Stimulated activated CD4-positive, alpha-beta T cell treated with anti-CD3 and anti-CD28 coated beads, Interleukin-4, amount 100 ng/mL, for 1 hour (primary cell): Measurements from ENCODE around the gene CDX2.
A peak's percentile ranks its signal among the peaks of the same experiment; 100 is the strongest.

ENCODE experiments used
- DNase-seq: peaks from one replicate; pipeline ENCODE4 v3.0.0-alpha.2; 2020

The CDX2 gene

DNA sequence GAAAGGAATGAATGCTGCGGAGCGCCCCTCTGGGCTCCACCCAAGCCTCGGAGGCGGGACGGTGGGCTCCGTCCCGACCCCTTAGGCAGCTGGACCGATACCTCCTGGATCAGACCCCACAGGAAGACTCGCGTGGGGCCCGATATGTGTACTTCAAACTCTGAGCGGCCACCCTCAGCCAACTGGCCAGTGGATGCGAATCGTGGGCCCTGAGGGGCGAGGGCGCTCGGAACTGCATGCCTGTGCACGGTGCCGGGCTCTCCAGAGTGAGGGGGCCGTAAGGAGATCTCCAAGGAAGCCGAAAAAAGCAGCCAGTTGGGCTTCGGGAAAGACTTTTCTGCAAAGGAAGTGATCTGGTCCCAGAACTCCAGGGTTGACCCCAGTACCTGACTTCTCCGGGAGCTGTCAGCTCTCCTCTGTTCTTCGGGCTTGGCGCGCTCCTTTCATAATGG lies 40.7 kb downstream of the CDX2 start:
- DNase-seq: no peak

DNA sequence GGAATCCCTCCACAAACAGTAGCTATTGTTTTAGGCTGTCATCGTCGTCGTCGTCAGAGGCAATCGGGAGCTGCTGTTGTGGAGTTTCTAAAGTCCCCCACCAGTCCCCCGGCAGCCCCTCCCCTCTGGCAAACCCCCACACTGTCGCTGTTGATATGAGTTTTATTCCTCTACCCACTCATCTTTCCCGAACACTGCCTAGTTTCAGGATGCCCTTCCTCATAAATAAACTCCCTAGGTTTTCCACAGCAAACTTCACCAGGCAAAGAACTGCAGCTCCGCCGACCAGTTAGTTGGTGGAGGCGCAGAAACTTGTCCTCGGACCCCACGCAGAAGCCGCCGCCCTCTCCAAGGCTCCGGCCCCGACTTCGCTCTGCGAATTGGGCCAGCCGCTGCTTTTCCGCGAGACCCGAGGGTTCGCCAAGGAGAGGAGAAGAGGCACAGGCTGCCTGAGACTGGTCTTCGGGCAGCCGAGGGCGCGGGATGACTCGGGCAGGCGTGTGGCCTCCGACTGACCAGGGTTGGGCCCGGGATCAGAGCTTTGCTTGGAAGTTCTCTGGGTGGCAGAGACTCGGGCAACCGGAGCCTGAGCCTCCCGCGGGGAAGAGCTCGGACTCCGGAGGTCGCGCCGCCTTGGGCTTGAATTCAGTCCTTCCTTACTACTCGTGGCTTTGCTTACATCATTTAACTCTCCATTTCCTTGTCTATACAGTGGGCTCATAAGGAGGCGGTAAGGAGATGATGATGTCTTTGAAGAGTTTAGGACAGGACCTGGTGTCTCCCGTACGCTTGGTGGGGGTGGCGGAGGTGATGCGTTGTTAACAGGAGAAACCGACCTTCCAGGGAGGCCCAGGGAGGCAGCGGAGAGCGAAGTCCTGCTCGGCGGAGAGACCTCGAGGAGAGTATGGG lies 41.4 kb downstream of the CDX2 start:
- no peak for DNase-seq

DNA sequence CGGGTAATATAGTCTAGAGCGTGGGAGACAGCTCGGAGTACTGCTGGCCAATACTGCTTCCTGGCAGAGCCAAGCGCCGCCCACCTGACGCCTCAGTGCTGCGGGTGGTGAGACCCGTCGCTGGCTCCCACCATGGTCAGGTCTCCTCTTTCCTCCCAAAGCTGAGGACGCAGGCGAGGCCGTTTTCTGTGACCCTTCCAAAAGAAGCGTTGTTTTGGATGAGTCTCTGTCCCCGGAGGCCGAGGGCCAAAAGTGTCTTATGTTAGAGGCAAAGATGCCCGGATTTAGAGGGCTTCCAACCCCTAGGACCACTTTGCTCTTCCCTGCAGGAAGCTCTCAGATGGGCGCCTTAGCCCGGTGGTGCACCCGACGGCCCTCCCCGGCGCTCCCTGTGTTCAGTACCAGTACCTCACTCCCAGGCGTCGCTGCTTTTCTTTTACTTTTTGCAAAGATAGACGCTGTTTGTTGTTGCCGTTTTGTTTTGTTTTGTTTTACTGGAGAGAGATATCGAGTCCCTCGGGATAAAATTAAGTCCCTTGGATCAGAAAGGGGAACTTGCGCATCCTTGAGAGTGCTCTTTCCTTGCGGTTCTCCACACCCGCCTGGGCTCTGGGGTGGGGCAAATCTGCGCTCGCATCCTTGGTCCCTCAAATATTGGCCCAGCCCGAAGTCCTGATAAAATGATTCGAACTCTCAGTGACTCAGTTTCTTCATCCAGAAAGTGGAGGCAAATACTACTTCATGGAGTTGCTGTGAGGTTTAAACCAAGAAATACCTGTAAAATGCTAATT lies 42.3 kb downstream of the CDX2 start:
- DNase-seq: no peak

DNA sequence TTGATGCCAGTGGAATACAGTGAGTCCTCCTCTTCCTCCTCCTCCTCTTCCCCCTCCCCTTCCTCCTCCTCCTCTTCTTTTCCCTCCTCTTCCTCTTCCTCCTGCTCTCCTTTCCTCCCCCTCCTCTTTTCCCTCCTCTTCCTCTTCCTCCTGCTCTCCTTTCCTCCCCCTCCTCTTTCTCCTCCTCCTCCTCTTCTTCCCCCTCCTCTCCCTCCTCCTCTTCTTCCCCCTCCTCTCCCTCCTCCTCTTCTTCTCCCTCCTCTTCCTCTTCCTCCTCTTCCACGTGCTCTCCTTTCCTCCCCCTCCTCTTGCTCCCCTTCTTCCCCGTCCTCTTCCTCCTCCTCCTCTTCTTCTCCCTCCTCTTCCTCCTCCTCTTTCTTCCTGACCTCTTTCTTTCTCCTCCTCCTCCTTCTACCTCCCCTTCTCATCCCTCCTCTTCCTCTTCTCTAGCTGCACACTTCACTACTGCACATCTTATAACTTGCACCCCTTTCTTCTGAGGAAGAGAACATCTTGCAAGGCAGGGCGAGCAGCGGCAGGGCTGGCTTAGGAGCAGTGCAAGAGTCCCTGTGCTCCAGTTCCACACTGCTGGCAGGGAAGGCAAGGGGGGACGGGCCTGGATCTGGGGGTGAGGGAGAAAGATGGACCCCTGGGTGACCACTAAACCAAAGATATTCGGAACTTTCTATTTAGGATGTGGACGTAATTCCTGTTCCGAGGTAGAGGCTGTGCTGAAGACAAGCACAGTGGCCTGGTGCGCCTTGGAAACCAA lies 43.7 kb downstream of the CDX2 start:
- DNase-seq: no peak

DNA sequence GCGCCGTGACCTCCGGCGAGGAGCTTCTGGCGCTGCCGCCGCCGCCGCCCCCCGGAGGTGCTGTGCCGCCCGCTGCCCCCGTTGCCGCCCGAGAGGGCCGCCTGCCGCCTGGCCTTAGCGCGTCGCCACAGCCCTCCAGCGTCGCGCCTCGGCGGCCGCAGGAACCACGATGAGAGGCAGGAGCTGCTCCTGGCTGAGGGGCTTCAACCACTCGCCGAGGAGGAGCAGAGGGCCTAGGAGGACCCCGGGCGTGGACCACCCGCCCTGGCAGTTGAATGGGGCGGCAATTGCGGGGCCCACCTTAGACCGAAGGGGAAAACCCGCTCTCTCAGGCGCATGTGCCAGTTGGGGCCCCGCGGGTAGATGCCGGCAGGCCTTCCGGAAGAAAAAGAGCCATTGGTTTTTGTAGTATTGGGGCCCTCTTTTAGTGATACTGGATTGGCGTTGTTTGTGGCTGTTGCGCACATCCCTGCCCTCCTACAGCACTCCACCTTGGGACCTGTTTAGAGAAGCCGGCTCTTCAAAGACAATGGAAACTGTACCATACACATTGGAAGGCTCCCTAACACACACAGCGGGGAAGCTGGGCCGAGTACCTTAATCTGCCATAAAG lies 44.5 kb downstream of the CDX2 start:
- no peak for DNase-seq

DNA sequence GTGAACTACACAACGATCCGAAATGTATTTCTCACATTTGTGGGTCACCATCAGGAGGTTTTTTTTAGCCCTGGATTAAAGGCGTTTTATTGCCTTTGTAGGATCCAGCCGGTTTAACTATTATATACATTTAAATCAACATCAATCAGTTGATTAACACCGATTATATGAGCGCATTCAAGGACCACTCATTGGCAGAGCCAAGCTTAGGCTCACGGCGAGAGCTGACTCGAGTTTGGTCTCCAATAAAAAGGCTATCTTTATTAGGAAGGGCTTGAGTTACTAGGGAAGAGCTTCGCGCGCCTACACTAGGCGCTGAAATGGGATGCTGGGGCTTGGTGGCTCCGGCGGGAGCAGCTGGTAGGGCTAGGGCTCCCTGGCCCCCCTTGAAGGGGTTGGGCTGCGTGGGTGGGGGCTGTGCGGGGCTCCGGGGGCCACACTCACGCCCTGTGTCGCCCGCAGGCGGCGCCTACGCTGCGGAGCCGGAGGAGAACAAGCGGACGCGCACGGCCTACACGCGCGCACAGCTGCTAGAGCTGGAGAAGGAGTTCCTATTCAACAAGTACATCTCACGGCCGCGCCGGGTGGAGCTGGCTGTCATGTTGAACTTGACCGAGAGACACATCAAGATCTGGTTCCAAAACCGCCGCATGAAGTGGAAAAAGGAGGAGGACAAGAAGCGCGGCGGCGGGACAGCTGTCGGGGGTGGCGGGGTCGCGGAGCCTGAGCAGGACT lies 45.2 kb downstream of the CDX2 start:
- DNase-seq: no peak

DNA sequence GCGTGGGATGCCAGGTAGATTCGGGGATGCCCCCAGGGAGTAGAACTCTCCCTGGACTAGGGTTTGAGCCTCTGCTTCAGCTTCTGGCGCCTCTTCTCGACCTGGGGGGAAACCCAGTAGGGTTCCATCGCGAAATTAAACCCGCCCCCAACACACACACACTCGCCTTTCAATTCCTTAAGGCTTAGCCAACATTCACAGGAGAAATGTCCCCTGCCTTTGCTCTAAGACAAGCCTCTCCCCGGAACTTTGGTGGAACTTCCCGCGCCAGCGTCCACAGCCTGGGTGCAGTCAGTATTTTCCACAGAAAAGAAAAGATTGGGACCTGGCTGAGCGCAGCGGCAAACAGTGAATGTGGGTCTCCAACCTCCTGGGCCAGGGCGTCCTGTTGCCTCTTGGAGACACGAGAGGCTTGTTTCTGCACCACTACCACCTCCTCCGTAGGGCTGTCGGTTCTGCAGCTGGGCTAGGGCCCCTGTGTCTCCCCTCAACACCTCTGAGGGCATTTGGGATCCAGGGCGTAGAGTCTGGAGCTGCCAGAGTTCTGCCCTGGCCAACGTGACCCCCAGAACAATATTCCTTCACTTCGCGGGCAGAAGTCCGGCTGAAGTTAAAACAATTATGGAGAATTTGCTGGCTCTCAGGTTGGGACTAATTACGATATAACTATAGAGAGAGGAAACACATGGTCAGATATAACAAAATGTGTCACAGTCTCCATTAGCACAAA lies 46.1 kb downstream of the CDX2 start:
- no peak for DNase-seq

- DNase-seq: no peak
Measured at GRCh38 chr13:27921961-27922882, 46.9 kb downstream of the CDX2 start.

GRCh38 chr13:27921421-27921960 lies 47.6 kb downstream of the CDX2 start:
- DNase-seq: no peak

- DNase-seq: no peak
Measured at GRCh38 chr13:27920677-27921420, 48.3 kb downstream of the CDX2 start.

DNA sequence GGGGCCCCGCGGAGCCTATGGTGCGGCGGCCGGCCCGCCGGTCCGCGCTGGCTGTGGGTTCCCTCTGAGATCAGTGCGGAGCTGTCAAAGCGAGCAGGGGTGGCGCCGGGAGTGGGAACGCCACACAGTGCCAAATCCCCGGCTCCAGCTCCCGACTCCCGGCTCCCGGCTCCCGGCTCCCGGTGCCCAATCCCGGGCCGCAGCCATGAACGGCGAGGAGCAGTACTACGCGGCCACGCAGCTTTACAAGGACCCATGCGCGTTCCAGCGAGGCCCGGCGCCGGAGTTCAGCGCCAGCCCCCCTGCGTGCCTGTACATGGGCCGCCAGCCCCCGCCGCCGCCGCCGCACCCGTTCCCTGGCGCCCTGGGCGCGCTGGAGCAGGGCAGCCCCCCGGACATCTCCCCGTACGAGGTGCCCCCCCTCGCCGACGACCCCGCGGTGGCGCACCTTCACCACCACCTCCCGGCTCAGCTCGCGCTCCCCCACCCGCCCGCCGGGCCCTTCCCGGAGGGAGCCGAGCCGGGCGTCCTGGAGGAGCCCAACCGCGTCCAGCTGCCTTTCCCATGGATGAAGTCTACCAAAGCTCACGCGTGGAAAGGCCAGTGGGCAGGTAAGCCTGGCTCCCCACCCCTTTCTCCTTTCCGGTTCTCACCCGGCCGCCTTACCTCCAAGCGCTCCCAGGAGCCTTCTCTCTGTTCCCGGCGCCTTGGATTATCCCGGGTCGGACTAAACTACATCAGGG lies 49.0 kb downstream of the CDX2 start, which contains the start of gene PDX1:
Gene PDX1 (plus strand): TSS at position 67 of the 743 bp plus-strand sequence. CDS start 139 bp downstream, at position 206.
- no peak for DNase-seq

DNA sequence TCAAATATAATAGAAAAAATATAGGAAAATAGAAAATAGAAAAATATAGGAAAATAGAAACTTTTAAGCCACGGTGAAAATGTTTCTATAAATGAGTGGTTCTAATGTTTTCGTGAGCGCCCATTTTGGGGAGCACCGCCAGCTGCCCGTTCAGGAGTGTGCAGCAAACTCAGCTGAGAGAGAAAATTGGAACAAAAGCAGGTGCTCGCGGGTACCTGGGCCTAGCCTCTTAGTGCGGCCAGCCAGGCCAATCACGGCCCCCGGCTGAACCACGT lies 49.5 kb downstream of the CDX2 start:
- peak; percentile 23 for DNase-seq

- DNase-seq: no peak
Measured at GRCh38 chr13:27918918-27919658, 50.0 kb downstream of the CDX2 start.

DNA sequence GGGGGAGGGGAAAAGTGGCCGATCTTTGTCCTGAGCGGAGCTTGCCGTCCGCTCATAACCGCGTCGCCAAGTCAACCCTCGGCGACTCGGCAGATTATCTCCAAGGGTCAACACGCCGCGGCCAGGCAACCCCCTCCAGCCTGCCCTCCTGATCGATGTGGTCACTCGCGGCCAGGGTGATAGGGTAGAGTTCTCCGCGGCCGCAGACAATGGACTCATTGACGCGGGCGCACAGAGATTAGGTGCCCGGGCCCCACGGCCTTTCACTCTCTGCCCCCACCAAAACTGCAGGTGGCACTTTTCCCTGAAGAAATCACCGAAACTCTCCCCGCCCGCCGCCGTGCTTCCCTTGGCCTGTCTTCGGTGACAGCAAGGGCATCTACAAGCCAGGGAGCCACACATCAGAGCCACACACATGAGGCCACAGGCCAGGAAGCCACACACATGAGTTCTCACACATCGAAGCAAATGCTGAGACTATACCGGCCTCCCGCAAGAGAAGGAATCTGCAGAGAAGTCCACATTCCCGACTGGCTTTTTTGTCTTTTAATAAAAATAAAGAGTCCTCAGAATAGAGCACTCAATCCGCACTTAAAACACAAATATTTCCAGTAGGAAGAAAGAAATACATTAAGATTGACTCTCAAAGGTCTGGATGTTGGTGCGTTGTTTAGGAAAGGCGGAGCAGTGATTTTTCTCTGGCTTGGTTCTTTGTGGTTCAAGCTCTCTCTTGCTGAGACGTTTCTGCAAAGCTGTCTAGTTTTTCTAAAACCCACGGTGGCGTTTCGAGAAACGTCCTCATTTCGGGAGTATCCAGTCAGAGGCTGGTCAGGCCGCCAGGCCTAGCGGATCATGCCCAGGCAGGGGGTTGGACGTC lies 50.8 kb downstream of the CDX2 start:
- DNase-seq: no peak

DNA sequence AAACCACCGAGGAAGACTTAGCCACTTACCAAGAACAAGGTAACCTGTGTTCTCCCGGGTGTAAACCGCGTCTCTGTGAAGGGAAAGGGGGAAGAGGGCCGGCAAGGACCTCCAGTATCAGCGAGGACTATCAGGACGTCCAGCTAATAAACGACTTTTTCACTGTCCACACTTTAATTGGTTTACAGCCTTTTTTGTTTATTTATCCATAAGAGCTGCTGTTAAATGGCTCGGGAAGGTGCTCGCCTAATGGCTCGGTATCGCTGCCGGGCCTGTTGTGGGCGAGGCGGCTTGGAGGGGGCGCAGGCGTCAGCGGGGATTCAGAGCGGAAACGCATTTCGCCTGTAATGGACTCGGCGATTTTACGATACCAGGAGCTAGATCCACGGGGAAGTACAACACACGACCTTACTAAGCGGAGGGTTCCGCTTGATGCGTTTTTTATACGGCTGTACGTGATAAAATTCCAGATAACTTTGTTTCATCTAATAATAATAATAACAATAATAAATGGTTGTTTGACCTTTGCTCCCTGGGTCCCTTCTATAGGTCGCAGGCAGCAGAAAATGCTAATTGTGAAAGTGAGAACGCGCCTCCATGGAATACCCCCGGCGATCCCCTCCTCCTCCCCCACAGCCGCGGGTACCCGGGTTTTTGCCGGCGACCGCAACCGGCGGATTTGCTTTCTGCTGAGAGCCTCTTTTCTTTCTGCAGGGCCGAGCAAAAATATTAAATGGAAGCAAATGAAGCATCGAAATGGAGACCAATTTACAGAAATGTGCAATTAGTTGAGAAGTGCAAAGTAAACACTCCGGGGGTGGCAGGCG lies 51.8 kb downstream of the CDX2 start:
- DNase-seq: no peak
